ENCODE measurements around the gene XKR7.
"Not testable (repeated sequence)": the region's sequence is repeated elsewhere in the genome, so short reads cannot be mapped to it uniquely, and the experiment has no call there.

The XKR7 gene

GRCh38 chr20:31967830-31968249 lies at the start of gene XKR7:
TSS of gene XKR7 (plus strand) at chr20:31968151. CDS start at chr20:31968176, 25 bp downstream.
- DNase-seq: peak; percentile 16

- DNase-seq: no peak
These were observed 49.4 kb upstream of the XKR7 start for GRCh38 chr20:31918466-31919105.

GRCh38 chr20:31919410-31920155 lies 48.4 kb upstream of the XKR7 start:
- no peak for DNase-seq

GRCh38 chr20:31920275-31920855 lies 47.6 kb upstream of the XKR7 start:
- DNase-seq: no peak

- DNase-seq: not testable (repeated sequence)
These were observed 46.5 kb upstream of the XKR7 start for GRCh38 chr20:31921480-31921879.

GRCh38 chr20:31922181-31922580 lies 45.8 kb upstream of the XKR7 start:
- no peak for DNase-seq

- no peak for DNase-seq
These were observed 45.4 kb upstream of the XKR7 start for GRCh38 chr20:31922588-31922987.

- no peak for DNase-seq
These were observed 44.3 kb upstream of the XKR7 start for GRCh38 chr20:31923388-31924331.

GRCh38 chr20:31924561-31924960 lies 43.4 kb upstream of the XKR7 start:
- DNase-seq: no peak

- DNase-seq: no peak
These were observed 42.3 kb upstream of the XKR7 start for GRCh38 chr20:31925631-31926030.

GRCh38 chr20:31926493-31926892 lies 41.5 kb upstream of the XKR7 start:
- no peak for DNase-seq

GRCh38 chr20:31927627-31928159 lies 40.3 kb upstream of the XKR7 start:
- no peak for DNase-seq

- DNase-seq: not testable (repeated sequence)
These were observed 38.3 kb upstream of the XKR7 start for GRCh38 chr20:31929631-31930030.

- no peak for DNase-seq
These were observed 37.2 kb upstream of the XKR7 start for GRCh38 chr20:31930779-31931178.

GRCh38 chr20:31933698-31934097 lies 34.3 kb upstream of the XKR7 start:
- no peak for DNase-seq

GRCh38 chr20:31934491-31934890 lies 33.5 kb upstream of the XKR7 start:
- DNase-seq: no peak

GRCh38 chr20:31934968-31935764 lies 32.8 kb upstream of the XKR7 start:
- DNase-seq: no peak

GRCh38 chr20:31936420-31936819 lies 31.5 kb upstream of the XKR7 start:
- DNase-seq: no peak

GRCh38 chr20:31937820-31938219 lies 30.1 kb upstream of the XKR7 start:
- no peak for DNase-seq

GRCh38 chr20:31939661-31940060 lies 28.3 kb upstream of the XKR7 start:
- no peak for DNase-seq

GRCh38 chr20:31943052-31943471 lies 24.9 kb upstream of the XKR7 start:
- no peak for DNase-seq

- no peak for DNase-seq
These were observed 22.6 kb upstream of the XKR7 start for GRCh38 chr20:31945319-31945718.

Measured in activated naive CD4-positive, alpha-beta T cell treated with anti-CD3 and anti-CD28 coated beads, Interleukin-2, amount 50 U/mL, for 16 hours (primary cell).